Subcutaneous adipose tissue (tissue), 4 donors: ENCODE data around the gene LEMD1. TPM values are rescaled to one million over a fixed set of nuclear protein-coding genes. Genes with fewer than 3 reads are reported as not detected.

Experiments used
- total RNA-seq, 4 donors: library from RNA; depleted of rRNA; stranded (reverse); fragments of >200 nt; gene quantifications; one replicate each; pipeline ENCODE4 v1.1.0, GENCODE V29; 2016
- TF ChIP-seq, protein P1 (sequence below): fragments of 450-650 bp; IDR thresholded peaks from one replicate; pipeline ENCODE4 v1.5.1; 2016; ENCODE audit warnings: low read depth, mild to moderate bottlenecking, control low read depth, antibody characterized with exemption, moderate library complexity

Gene LEMD1
- total RNA-seq, 4 donors from 2014 or later = not detected

DNA sequence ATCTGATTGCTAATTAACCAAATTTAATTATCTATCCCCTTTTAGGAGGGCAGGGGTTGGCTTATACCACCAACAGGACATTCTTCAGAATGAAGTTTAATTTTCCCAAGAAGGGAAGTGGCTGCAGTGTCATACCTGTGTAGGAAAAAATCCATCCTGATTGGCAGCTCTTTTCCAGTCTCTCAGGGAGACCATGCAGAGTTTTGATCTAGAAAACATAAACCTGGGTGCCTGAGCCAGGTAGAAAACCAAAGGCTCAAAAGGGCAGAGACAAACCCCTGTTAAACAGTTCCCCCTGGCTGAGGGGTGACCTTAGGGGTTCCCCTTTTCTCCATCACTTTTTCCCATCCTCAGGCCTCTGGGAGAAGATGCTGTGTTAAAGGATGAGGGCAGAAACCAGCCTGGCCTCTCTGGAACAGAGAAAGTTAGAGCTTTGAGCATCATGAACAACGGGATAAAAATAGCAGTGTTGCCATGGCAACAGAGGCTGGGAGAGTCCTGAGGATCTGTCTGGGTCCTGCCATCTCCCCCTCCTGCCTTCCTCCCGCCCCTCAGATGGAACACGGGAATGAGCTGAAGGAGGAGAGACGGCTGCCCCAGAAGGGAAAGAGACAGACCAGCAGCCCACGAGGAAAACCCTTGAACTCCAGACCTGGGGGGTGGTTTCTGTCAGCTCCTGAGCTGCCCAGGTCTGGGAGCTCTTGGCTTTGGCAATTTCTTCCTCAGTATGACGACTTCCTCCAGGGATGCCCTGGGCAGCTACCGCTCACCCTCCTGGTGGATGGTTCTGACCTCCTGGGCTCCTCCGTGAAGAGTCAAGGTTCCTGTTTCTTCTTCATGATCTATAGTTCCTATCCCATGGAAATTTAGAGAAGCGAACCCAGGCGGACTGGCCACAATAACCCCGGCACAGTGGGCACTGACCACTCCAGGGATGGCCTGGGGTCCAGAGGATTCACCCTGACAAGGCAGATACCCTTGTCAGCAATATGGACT, 14.0 kb upstream of the LEMD1 start:
- TF ChIP-seq, protein P1, sequence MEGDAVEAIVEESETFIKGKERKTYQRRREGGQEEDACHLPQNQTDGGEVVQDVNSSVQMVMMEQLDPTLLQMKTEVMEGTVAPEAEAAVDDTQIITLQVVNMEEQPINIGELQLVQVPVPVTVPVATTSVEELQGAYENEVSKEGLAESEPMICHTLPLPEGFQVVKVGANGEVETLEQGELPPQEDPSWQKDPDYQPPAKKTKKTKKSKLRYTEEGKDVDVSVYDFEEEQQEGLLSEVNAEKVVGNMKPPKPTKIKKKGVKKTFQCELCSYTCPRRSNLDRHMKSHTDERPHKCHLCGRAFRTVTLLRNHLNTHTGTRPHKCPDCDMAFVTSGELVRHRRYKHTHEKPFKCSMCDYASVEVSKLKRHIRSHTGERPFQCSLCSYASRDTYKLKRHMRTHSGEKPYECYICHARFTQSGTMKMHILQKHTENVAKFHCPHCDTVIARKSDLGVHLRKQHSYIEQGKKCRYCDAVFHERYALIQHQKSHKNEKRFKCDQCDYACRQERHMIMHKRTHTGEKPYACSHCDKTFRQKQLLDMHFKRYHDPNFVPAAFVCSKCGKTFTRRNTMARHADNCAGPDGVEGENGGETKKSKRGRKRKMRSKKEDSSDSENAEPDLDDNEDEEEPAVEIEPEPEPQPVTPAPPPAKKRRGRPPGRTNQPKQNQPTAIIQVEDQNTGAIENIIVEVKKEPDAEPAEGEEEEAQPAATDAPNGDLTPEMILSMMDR = no peak

DNA sequence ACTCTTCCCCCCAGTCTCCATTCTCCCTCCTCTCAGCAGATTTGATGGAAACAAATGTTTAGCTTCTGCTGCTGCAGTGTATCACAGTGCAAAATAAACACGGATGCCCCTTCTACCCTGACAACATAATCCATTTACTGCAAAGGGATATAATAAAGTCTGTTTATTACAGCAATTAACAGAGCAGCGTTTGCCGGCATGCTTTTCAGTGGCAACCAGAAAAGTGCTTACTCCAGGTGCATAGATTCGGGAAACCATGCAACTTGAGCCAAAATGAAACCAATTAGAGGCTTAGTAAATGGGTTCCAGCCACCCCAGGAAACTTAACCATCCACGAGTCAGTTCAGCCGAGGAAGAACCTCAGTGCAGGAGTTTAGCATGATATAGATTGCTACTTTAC, 12.9 kb upstream of the LEMD1 start:
- TF ChIP-seq, protein P1 = no peak

DNA sequence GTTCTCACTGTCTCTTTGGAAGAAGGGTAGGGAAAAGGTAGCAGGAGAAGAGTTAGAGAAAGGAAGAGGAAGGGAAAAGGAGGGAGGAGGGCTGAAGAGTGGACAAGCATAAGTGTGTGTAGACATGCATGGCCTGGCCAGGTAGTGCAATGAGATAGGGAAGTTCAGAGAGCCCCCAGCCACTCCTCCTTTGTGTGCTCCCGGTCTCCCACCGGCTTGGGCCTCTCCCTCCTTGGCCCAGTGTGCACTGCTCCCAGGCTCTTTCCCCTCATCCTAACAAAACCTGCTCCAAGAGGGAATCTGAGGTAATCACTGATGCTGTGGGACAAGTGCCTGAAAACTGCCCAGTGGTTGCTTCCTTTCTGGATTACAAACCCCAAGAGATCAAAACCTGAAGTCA, 10.3 kb upstream of the LEMD1 start:
- TF ChIP-seq, protein P1 = no peak

DNA sequence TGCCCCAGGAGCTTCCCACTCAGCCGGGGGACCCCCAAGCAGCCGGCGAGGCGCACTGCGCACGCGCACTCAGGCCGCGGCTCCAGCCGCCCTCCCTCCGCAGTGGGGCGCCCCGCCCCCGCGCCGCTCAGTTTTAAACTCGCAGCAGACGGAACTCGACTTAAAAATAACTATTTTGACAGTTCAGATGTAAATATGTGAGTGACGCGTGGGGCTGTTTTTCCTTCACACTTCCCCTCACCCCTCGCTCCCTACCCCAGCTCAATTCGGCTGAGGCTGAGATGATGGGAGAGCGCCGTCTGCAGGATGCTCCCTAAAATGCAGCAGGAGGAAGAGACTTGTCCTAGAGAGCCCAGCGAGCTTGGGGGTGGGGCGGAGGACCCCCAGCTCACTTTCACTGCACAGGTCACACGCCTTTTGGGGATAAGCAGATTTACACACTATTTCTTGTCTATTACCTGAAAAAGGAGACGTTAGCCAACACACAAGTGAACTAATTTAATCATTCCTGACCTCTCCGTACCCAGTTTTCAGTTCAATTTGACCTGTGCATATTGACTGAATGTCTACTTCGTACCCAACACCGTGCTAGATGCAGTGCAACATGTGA, 8.9 kb upstream of the LEMD1 start:
- TF ChIP-seq, protein P1 = no peak

DNA sequence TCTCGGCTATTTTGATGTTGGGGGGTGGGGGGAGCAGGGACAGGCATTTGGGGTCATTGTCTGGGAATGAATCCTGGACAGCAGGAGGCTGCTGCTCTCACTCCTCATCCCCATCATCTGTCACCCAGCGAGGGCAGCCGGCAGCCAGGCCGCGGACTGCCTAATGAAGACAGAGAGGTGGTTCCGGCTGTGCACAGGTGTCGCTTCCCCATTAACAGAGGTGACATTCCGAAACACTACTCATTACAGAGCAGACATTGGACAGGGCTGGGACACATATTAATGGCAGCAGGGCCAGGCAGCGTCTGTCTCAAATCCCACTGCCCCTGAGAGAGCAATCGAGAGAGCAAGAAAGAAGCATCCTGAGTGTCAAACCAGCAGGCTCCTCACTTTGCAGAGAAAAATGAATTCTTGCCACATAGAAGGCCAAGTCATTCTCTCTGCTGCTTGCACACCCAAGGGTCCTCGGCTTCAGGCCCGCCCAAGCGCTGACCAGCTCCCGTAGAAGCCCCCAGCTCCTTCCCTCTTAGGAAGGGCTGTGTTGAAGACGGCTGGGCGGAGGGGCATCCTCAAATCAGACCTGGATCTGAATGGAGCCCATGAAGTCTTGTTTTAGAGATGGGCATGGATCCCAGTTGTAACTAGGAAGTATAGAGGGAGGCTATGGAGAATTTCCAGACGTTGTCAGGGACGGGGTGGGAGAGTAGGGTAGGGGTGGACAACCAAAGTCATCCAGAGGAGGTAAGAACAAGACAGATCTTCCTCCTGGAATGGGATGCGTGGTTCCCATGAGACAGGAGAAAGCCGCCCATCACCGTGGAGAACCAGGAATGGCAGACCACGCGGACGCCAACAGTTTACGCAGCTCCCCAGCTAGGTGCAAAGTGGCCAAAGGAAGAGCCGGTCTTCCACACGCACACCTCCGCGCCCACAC, 8.2 kb upstream of the LEMD1 start:
- TF ChIP-seq, protein P1 = no peak

DNA sequence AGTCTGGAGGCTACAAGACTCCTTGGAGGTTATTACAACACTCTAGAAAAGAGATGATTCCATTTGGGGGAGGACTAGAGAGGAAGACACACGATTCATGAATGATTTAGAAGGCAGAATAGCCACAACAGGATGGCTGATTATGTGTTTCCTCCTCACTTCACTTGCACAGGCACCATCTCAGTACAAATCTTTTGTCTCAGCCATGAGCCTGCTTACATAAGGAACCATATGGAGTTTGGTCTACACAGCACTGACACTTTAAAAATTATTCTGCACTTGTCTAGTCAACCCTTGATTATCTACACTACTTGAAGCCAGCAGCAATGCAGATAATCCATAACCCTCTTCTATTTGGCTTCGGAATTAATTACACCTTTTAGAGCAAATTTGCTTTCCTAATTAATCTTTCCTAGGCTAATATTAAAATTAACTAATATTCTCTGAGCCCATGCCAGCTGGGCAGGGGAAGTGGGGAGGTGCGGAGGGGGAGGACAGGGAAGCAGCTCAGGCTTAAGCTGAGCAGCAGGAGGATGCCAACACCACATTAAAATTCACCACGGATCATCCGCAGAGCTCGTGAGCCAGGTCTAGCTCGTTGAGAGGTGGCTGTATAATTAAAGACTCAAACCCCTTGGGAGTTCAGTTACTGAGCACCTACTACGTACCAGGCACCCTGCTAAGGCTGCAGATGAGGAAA, 3.2 kb upstream of the LEMD1 start:
- TF ChIP-seq, protein P1 = no peak
